Stimulated activated CD4-positive, alpha-beta T cell treated with anti-CD3 and anti-CD28 coated beads, Interleukin-2, amount 100 ng/mL, for 4 hours (primary cell): Measurements from ENCODE around the gene TCEAL4.

Experiments
- DNase-seq: peaks from one replicate; pipeline ENCODE4 v3.0.0-alpha.2; 2020; ENCODE audit warnings: low read depth

TCEAL4 gene

GRCh38 chrX:103585411-103586313 is at the start of gene TCEAL4:
Gene TCEAL4, plus strand, starts transcription at chrX:103585515. Its CDS starts 1,161 bp downstream, at chrX:103586676.
- DNase-seq, result no peak

- DNase-seq, result no peak
These were observed 49.2 kb upstream of the TCEAL4 start for GRCh38 chrX:103536071-103536470.

- DNase-seq, result no peak
These were observed 48.6 kb upstream of the TCEAL4 start for GRCh38 chrX:103536732-103537131.

- DNase-seq, result no peak
These were observed 47.4 kb upstream of the TCEAL4 start for GRCh38 chrX:103537871-103538387.

DNA sequence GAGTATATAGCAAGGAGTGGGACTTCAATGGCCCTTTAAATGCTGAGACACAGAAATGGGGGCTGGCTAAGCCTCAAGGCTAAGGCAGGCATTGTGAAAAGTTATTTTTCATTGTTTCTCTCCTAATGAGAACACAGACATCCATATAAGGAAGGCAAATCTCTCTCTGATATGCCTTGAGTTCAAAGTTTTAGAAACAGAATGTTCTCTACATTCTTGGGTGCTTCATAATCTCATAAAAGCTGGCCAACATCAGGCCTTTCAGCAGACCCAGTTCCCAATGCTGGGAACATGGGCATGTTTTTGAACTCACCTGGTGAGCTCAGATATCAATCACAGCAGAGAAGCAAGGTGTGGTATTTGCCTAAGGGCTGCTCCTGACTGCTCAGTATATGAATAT is 46.6 kb upstream of the TCEAL4 start:
- no peak for DNase-seq

GRCh38 chrX:103539695-103540094 is 45.6 kb upstream of the TCEAL4 start:
- DNase-seq, result no peak

GRCh38 chrX:103540145-103540544 is 45.2 kb upstream of the TCEAL4 start:
- no peak for DNase-seq

DNA sequence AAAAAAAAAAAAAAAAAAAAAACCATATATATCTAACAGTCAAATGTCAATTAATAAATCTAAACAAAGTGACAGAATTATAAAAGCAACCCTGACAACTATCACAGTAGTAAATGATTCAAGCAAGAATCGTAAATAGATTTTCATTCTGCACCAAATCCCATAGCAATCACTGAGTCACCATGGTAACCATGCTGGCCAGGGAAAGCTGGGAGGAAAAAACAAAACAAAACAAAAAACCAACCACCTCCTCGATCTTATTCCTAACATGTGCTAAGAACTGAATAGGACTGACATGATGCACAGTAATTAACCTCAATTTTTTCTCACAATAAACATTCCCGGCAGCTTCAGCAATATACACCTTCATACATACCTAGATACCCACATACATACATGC is 35.4 kb upstream of the TCEAL4 start:
- DNase-seq, result no peak

- DNase-seq, result no peak
These were observed 34.8 kb upstream of the TCEAL4 start for GRCh38 chrX:103550415-103551051.

DNA sequence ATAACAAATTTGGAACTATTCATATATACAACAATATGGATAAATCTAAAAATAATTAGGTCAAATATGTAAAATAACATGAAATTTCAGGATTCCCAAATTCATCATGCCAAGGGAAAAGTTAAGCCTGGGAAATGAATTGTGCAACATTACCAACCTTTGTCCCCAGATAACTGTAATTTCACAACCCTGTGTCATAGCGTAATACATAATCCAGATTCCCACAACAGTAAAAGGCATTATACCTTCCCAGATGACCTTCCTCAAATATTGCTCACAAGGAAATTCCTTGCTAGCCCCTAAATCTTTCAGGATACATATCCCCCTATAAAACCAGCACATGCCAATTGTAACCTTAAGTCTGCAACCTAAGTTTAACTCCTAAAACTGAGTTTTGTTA is 33.1 kb upstream of the TCEAL4 start:
- DNase-seq, result no peak

GRCh38 chrX:103554687-103555424 is 30.5 kb upstream of the TCEAL4 start:
- DNase-seq, result peak; percentile 46

- DNase-seq, result no peak
These were observed 28.2 kb upstream of the TCEAL4 start for GRCh38 chrX:103556963-103557612.

DNA sequence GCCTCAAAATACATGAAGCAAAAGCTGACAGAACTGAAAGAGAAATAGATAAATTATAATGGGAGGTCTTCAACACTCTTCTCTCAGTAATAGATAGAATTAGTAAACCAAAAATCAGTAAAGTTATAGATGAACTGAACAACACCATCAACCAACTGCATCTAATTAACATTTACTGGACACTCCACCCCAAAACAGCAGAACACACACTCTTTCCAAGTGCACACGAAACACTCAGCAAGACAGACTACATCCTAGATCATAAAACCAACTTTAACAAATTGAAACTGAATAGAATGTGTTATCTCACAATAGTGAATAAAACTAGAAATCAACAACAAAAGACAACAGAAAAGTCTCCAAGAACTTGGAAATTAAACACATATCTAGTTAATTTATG is 25.1 kb upstream of the TCEAL4 start:
- no peak for DNase-seq

- no peak for DNase-seq
These were observed 22.5 kb upstream of the TCEAL4 start for GRCh38 chrX:103562801-103563200.

GRCh38 chrX:103565197-103565596 is 20.1 kb upstream of the TCEAL4 start:
- DNase-seq, result no peak

GRCh38 chrX:103565752-103566151 is 19.6 kb upstream of the TCEAL4 start:
- no peak for DNase-seq

- DNase-seq, result no peak
These were observed 14.2 kb upstream of the TCEAL4 start for GRCh38 chrX:103571121-103571520.

GRCh38 chrX:103571726-103572125 is 13.6 kb upstream of the TCEAL4 start:
- DNase-seq, result no peak

DNA sequence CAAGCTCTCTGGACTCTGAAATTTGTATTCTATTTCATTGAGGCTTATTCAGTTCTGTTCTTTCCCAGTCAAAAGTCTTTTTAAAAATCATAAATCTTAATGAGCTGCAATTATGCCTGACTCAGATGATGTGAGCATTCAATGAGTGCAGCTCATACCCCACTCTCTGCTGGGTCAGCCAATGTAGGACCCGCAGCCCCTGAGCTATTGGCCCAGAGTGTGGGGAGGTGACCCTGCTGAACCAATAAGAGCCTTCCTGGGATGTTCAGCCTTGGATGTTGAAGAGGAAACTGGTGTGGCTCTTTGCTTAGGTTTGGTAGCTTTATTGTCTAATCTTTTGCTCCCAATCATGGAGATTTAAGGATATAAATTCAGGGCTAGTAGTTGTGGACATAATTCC is 12.1 kb upstream of the TCEAL4 start:
- no peak for DNase-seq

DNA sequence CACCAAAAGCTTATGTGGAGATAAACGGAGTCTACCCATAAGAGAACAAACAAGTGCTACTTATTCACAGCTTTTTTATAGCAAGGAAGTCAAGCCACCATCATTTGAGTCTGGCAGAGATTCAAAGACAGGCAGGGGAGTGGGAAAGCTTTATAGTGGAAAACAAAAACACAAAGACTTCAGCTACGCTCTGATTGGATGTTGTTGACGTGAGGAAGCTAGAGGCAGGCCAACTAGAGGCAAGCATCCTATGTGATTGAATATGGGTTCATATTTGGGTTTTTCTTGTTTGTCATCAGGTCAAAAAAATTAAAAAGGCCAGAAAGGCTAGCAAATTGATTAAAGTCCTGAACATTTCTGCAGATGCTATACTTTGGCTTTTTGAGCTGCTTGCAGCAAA is 719 bp upstream of the TCEAL4 start:
- no peak for DNase-seq

DNA sequence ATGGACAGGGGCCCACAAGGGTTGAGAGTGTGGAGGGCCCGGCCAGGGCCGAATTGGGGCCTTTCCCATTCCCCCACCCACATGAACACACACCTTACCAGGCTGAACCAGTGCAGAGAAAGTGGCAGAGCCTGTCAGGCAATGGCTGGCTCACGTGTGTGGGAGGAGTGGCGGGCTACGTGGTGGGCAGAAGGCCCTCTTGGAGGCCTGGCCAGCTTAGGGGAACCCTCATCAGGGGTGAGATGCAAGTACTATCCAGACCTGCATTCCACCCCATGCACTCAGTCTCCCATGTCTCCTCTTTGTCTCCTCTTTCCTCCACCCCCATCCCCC is 965 bp downstream of the TCEAL4 start:
- no peak for DNase-seq

GRCh38 chrX:103586659-103587058 is 1.3 kb downstream of the TCEAL4 start:
- no peak for DNase-seq
